GM21515 (cell line): ENCODE results near the gene AHRR.
"Not testable (repeated sequence)": the region's sequence is repeated elsewhere in the genome, so short reads cannot be mapped to it uniquely, and the experiment has no call there.

Source experiments
- ATAC-seq: cut with Tn5 transposase; IDR thresholded peaks from one replicate; pipeline ENCODE4 v1.9.1; 2021; ENCODE audit not compliant: unreplicated experiment

AHRR gene

GRCh38 chr5:305050-305449, 16.5 kb upstream of the AHRR start:
- no peak for ATAC-seq

GRCh38 chr5:305459-305858, 16.1 kb upstream of the AHRR start:
- ATAC-seq: no peak

GRCh38 chr5:306011-306805, 15.3 kb upstream of the AHRR start:
- ATAC-seq: no peak

DNA sequence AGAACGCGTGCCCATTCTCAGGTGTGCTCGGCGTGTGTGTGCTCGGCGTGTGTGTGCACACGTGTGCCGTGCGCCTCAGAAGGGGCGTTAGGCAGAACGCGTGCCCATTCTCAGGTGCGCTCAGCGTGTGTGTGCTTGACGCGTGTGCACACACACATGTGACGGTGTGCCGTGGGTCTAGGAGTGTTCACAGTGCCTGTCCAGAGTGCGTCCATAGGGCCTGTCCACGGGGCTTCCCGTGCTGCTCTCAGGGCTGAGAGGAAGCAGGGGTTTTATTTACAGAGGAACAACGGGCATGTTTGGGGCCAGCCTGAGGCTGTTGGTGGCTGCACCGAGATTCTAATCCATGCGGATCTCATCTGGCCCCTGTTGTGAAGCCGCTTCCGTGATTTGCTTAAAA, 14.2 kb upstream of the AHRR start:
- ATAC-seq: no peak

- no peak for ATAC-seq
Measured at GRCh38 chr5:307794-308579, 13.5 kb upstream of the AHRR start.

DNA sequence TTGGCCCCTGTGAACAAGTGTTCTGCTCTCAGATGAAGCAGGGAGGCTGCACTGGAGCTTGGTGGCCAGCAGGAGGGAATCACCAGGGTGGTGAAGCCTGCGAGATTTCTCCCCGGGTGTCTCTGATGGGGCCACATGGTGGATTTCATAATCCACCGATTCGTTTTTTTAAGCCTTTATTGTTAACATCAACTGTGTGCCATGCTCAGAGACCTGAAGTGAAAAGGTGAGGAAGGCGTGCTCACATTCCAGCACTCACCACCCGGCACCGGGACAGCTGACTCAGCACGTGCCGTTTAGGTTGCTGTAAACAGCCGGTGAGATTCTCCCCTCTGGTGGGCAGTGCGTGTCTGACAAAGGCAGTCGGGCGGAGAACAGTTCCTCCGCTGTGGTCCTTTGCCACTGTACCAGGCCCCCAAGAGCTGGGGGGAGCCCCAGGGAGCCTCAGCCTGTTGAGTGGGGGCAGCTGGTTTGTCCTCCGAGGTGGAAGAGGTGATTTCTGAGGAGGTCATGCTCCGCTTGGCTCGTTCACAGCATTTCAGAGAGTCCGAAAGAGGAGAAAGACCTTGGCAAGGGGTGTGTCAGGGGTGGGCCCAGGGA, 12.7 kb upstream of the AHRR start:
- no peak for ATAC-seq

GRCh38 chr5:309831-310230, 11.7 kb upstream of the AHRR start:
- not testable (repeated sequence) for ATAC-seq

DNA sequence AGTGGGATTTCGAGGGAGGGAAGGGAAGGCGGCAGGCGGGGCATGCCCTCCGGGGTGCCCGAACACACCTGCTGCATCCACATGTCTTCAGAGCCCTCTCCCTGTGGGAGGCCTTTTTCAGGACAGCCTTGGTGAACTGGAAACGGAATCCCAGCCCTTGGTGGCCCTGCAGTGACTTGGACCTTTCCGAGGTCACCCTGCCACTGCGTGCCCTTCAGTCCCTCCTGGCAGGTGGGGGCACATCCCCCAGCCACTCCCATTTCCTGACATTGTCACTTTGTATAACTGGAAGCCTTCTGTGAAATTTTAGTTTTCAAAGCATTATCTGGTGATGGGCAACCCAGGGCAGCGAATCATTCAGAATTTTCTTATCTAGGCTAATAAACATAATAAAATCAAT, 11.0 kb upstream of the AHRR start:
- ATAC-seq: no peak

- no peak for ATAC-seq
Measured at GRCh38 chr5:310941-311434, 10.5 kb upstream of the AHRR start.

GRCh38 chr5:311963-312362, 9.6 kb upstream of the AHRR start:
- ATAC-seq: no peak

GRCh38 chr5:312845-313244, 8.7 kb upstream of the AHRR start:
- no peak for ATAC-seq

DNA sequence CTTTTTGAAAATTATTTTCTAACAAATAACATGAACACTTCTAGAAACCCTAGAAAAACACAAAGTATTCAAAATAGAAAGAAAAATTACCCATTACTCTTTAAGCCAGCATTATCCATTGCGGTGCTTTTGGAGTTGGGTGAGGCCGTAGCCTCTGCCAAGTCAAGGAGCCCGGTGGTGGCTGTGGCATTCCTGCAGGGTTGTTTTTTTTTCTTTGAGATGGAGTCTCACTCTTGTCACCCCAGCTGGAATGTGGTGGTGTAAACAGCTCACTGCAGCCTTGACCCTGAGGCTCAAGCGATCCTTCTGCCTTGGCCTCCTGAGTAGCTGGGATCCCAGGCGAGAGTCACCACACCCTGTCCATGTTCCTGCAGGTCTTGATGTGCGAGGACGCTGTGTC, 8.2 kb upstream of the AHRR start:
- no peak for ATAC-seq

- ATAC-seq: no peak
Measured at GRCh38 chr5:313806-314376, 7.6 kb upstream of the AHRR start.

DNA sequence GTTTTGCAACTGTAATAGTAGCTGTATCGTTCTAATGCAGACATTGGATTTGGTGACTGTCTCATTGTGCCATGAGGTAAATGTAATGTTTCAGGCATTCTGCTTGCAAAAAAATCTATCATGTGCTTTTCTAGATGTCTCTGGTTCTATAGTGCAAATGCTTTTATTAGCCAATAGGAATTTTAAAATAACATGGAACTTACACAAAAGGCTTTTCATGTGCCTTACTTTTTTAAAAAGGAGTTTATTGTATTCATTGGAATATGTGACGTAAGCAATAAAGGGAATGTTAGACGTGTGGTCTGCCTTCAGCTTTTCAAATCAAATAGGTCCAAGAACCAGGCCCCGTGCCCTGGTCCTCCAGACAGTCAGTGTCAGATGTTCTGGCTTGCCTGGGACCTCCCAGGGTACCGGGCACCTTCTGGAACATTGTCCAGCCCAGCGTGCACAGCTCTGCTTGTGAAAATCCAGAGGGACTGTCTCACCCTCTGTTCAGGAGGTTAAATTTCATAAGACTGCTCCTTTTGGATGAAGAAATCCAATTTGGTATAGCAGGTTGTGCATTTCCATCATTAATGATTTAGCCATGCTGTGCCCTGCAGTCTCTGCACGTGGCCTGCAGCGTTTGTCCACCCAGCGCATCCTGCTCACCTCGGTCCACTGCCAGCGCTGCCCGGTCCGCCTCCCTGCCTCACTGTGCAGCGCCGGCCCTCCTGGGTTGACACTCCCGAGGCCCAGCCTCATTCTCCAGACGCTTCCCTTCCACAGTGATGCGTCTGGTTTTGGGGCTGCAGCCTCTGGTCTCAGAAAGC, 6.6 kb upstream of the AHRR start:
- ATAC-seq: no peak

GRCh38 chr5:315488-316209, 5.9 kb upstream of the AHRR start:
- no peak for ATAC-seq

DNA sequence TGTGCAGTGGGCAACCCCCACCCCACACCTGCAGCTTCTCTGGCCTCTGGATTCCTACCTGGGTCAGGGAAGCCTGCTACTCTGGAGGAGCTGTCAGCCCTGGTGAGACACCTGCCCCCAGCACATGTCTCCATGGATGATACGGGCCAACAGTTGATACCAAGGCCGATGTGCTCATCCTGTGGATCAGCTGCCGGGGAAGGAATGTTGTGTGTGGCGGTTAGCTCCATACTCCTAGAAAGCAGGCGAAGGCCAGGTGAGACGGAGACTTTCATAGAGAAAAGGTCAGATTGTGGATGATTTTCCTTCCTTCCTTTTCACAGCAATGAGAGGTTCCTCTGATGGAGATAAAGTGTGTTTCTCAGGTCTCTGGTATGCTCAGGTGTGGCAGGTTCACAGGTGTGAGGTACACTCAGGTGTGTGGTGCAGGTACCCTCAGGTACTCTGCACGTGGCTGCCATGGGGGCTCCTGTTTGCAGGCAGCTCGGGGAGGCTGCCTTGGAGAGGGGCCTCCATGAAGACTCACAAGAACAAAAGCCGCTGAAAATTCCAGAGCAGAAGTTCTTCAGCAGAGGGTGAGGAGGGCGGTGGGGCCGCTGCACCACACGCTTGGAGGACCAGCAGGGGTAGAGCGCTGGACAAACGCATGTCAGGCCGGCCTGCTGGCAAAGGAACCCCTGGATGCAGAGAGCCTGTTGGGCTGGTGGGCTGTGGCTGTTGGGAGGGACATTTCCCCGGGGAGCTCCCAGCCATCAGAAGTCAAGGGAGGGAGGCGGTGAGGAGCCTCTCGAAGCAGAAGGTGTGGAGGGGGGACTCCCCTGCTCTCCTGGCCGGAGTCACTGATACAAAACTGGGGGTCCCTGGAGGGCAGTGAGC, 5.1 kb upstream of the AHRR start:
- peak; percentile 8 for ATAC-seq

- peak; percentile 67 for ATAC-seq
Measured at GRCh38 chr5:317086-317811, 4.3 kb upstream of the AHRR start.

GRCh38 chr5:318341-318897, 3.1 kb upstream of the AHRR start:
- no peak for ATAC-seq
